Urinary bladder (tissue), 4 donors: Measurements from ENCODE around the gene UBR4. TPM values are rescaled to one million over a fixed set of nuclear protein-coding genes. Genes with fewer than 3 reads are reported as not detected.

ENCODE experiments used
- DNase-seq: peaks from one replicate; pipeline ENCODE4 v3.0.0-alpha.2; 2015; ENCODE audit errors: extremely low spot score
- H3K27ac ChIP-seq: one replicate; pipeline ENCODE4 v1.5.1; 2013; ENCODE audit warnings: low read depth, mild to moderate bottlenecking, moderate library complexity
- H3K36me3 ChIP-seq: one replicate; pipeline ENCODE4 v1.6.1; 2013; ENCODE audit warnings: mild to moderate bottlenecking, moderate library complexity; ENCODE audit not compliant: insufficient read depth
- H3K4me1 ChIP-seq: one replicate; pipeline ENCODE4 v1.6.1; 2013; ENCODE audit warnings: mild to moderate bottlenecking, moderate library complexity; ENCODE audit not compliant: insufficient read depth
- H3K4me3 ChIP-seq: one replicate; pipeline ENCODE4 v1.5.1; 2013; ENCODE audit warnings: low read depth, low read length
- WGBS: extraction: QIAGEN DNeasy Blood & Tissue Kit; methylation state at CpG from one replicate; pipeline ENCODE4 v1.1.7; 2013; 5-methylcytosine and 5-hydroxymethylcytosine counted together
- polyA plus RNA-seq: library from polyadenylated mRNA; stranded (reverse); fragments of 200-250 nt; gene quantifications from one replicate; pipeline ENCODE4 v1.2.3, GENCODE V29; 2013
- total RNA-seq: library from RNA; depleted of rRNA; stranded (reverse); fragments of >200 nt; gene quantifications from one replicate; pipeline ENCODE4 v1.2.3, GENCODE V29; 2014
- donor health status: healthy with polysubstance abuse.
- donor health status: healthy.

The UBR4 gene
- total and polyA plus RNA-seq, 2 donors, result 118 to 121 TPM

- Histone ChIP-seq H3K4me3 (no peak overlapping the region), H3K4me1 (no peaks in the 10 kb centered on the region), H3K36me3 (no peaks in the 10 kb centered on the region), H3K27ac (no peak overlapping the region)
- 84% methylated on average over 24 of the region's 24 CpGs for WGBS
- DNase-seq, result no peak
Observed at GRCh38 chr1:19044975-19045831, 164.9 kb downstream of the UBR4 start.

- 80% methylated on average over 6 of the region's 6 CpGs for WGBS
- no peaks in the 10 kb centered on the region for H3K4me1 ChIP-seq
- H3K36me3 ChIP-seq, result no peaks in the 10 kb centered on the region
- DNase-seq, result no peak
- H3K4me3 ChIP-seq, result no peak overlapping the region
- H3K27ac ChIP-seq, result no peak overlapping the region
Observed at GRCh38 chr1:19044471-19044870, 165.6 kb downstream of the UBR4 start.

- DNase-seq, result no peak
- Histone ChIP-seq H3K4me3 (no peak overlapping the region), H3K4me1 (no peaks in the 10 kb centered on the region), H3K36me3 (no peaks in the 10 kb centered on the region), H3K27ac (no peak overlapping the region)
- 76% methylated on average over 16 of the region's 16 CpGs for WGBS
Observed at GRCh38 chr1:19043579-19044443, 166.3 kb downstream of the UBR4 start.

- H3K4me1 ChIP-seq, result no peaks in the 10 kb centered on the region
- DNase-seq, result no peak
- no peaks in the 10 kb centered on the region for H3K36me3 ChIP-seq
- WGBS, result 54% methylated on average over 18 of the region's 18 CpGs
- H3K4me3 ChIP-seq, result no peak overlapping the region
- H3K27ac ChIP-seq, result no peak overlapping the region
Observed at GRCh38 chr1:19042675-19043578, 167.1 kb downstream of the UBR4 start.

- no peak overlapping the region for H3K4me3 ChIP-seq
- no peak for DNase-seq
- H3K27ac ChIP-seq, result no peak overlapping the region
- H3K4me1 ChIP-seq, result no peaks in the 10 kb centered on the region
- WGBS, result 90% methylated on average over 4 of the region's 4 CpGs
- no peaks in the 10 kb centered on the region for H3K36me3 ChIP-seq
Observed at GRCh38 chr1:19040010-19040680, 169.9 kb downstream of the UBR4 start.

- no peak for DNase-seq
- WGBS, result 93% methylated on average over 5 of the region's 5 CpGs
- H3K4me3 ChIP-seq, result no peak overlapping the region
Observed at GRCh38 chr1:19038732-19039131, 171.3 kb downstream of the UBR4 start.

GRCh38 chr1:19038096-19038495 lies 172.0 kb downstream of the UBR4 start:
- WGBS, result 85% methylated on average over 5 of the region's 5 CpGs
- no peak overlapping the region for H3K4me3 ChIP-seq

More at GRCh38 chr1:19038732-19039131, 171.3 kb downstream of the UBR4 start:
- H3K4me1 ChIP-seq, result no peaks in the 10 kb centered on the region
- H3K27ac ChIP-seq, result no peak overlapping the region
- no peaks in the 10 kb centered on the region for H3K36me3 ChIP-seq

GRCh38 chr1:19037659-19038058 lies 172.4 kb downstream of the UBR4 start:
- H3K27ac ChIP-seq, result no peak overlapping the region
- no peaks in the 10 kb centered on the region for H3K4me1 ChIP-seq
- H3K36me3 ChIP-seq, result no peaks in the 10 kb centered on the region
- H3K4me3 ChIP-seq, result no peak overlapping the region
- 88% methylated on average over 4 of the region's 4 CpGs for WGBS
- DNase-seq, result no peak

More at GRCh38 chr1:19038096-19038495, 172.0 kb downstream of the UBR4 start:
- H3K36me3 ChIP-seq, result no peaks in the 10 kb centered on the region
- H3K4me1 ChIP-seq, result no peaks in the 10 kb centered on the region
- H3K27ac ChIP-seq, result no peak overlapping the region
- no peak for DNase-seq

GRCh38 chr1:19036813-19037605 lies 173.1 kb downstream of the UBR4 start:
- no peak for DNase-seq
- Histone ChIP-seq H3K4me3 (no peak overlapping the region), H3K27ac (no peak overlapping the region), H3K4me1 (no peaks in the 10 kb centered on the region), H3K36me3 (no peaks in the 10 kb centered on the region)
- WGBS, result 80% methylated on average over 15 of the region's 15 CpGs

GRCh38 chr1:19036041-19036812 lies 173.8 kb downstream of the UBR4 start:
- DNase-seq, result no peak
- Histone ChIP-seq H3K4me1 (no peaks in the 10 kb centered on the region), H3K36me3 (no peaks in the 10 kb centered on the region), H3K4me3 (no peak overlapping the region), H3K27ac (no peak overlapping the region)
- 26% methylated on average over 17 of the region's 17 CpGs for WGBS

GRCh38 chr1:19035377-19036040 lies 174.6 kb downstream of the UBR4 start:
- H3K27ac ChIP-seq, result no peak overlapping the region
- 66% methylated on average over 7 of the region's 7 CpGs for WGBS

More at GRCh38 chr1:19035377-19036040, 174.6 kb downstream of the UBR4 start:
- DNase-seq, result no peak
- no peak overlapping the region for H3K4me3 ChIP-seq
- H3K36me3 ChIP-seq, result no peaks in the 10 kb centered on the region
- no peaks in the 10 kb centered on the region for H3K4me1 ChIP-seq
